NCI-H1436 (cell line): Measurements from ENCODE around the gene YWHAE.
"Not testable (repeated sequence)": the region's sequence is repeated elsewhere in the genome, so short reads cannot be mapped to it uniquely, and the experiment has no call there.

Experiments
- DNase-seq: peaks from one replicate; lab custom pipeline; 2025; lab: John Stamatoyannopoulos, UW

Gene YWHAE

GRCh38 chr17:1412185-1413110, 12.4 kb upstream of the YWHAE start:
- no peak for DNase-seq

GRCh38 chr17:1402262-1402586, 2.2 kb upstream of the YWHAE start:
- no peak for DNase-seq

- DNase-seq: no peak
Observed at GRCh38 chr17:1398931-1399678, 917 bp downstream of the YWHAE start.

- no peak for DNase-seq
Observed at GRCh38 chr17:1398028-1398427, 2.0 kb downstream of the YWHAE start.

GRCh38 chr17:1395876-1396665, 4.0 kb downstream of the YWHAE start:
- not testable (repeated sequence) for DNase-seq

GRCh38 chr17:1391577-1391976, 8.4 kb downstream of the YWHAE start:
- no peak for DNase-seq

GRCh38 chr17:1390432-1391367, 9.3 kb downstream of the YWHAE start:
- DNase-seq: no peak

- DNase-seq: not testable (repeated sequence)
Observed at GRCh38 chr17:1387490-1388227, 12.4 kb downstream of the YWHAE start.

GRCh38 chr17:1386675-1387190, 13.3 kb downstream of the YWHAE start:
- not testable (repeated sequence) for DNase-seq

GRCh38 chr17:1386265-1386664, 13.8 kb downstream of the YWHAE start:
- no peak for DNase-seq

GRCh38 chr17:1385861-1386260, 14.2 kb downstream of the YWHAE start:
- no peak for DNase-seq

- no peak for DNase-seq
Observed at GRCh38 chr17:1384905-1385435, 15.1 kb downstream of the YWHAE start.

GRCh38 chr17:1379930-1380313, 20.1 kb downstream of the YWHAE start:
- DNase-seq: no peak

GRCh38 chr17:1379208-1379929, 20.7 kb downstream of the YWHAE start:
- no peak for DNase-seq

- not testable (repeated sequence) for DNase-seq
Observed at GRCh38 chr17:1378476-1378860, 21.6 kb downstream of the YWHAE start.

- DNase-seq: no peak
Observed at GRCh38 chr17:1377334-1377733, 22.7 kb downstream of the YWHAE start.

GRCh38 chr17:1376061-1376460, 24.0 kb downstream of the YWHAE start:
- DNase-seq: no peak

GRCh38 chr17:1375615-1376014, 24.4 kb downstream of the YWHAE start:
- DNase-seq: no peak

GRCh38 chr17:1374431-1375177, 25.4 kb downstream of the YWHAE start:
- no peak for DNase-seq
